HG03432 (cell line): ENCODE measurements around the gene CDC25B.

ENCODE experiments used
- ATAC-seq: cut with Tn5 transposase; IDR thresholded peaks from one replicate; pipeline ENCODE4 v1.9.1; 2021; ENCODE audit warnings: mild to moderate bottlenecking, moderate library complexity; ENCODE audit not compliant: unreplicated experiment

Gene CDC25B

GRCh38 chr20:3802524-3803239 lies 6.6 kb downstream of the CDC25B start:
- ATAC-seq, result no peak

- ATAC-seq, result no peak
Measured at GRCh38 chr20:3803289-3803688, 7.2 kb downstream of the CDC25B start.

- ATAC-seq, result no peak
Measured at GRCh38 chr20:3803854-3804253, 7.7 kb downstream of the CDC25B start.

- no peak for ATAC-seq
Measured at GRCh38 chr20:3804254-3804751, 8.2 kb downstream of the CDC25B start.

GRCh38 chr20:3804781-3805180 lies 8.7 kb downstream of the CDC25B start:
- ATAC-seq, result no peak

GRCh38 chr20:3808544-3808943 lies 12.4 kb downstream of the CDC25B start:
- no peak for ATAC-seq

GRCh38 chr20:3811467-3812258 lies 15.6 kb downstream of the CDC25B start:
- ATAC-seq, result peak; percentile 51

- no peak for ATAC-seq
Measured at GRCh38 chr20:3812259-3812681, 16.2 kb downstream of the CDC25B start.

- ATAC-seq, result no peak
Measured at GRCh38 chr20:3812975-3813847, 17.1 kb downstream of the CDC25B start.

- no peak for ATAC-seq
Measured at GRCh38 chr20:3813848-3814581, 17.9 kb downstream of the CDC25B start.

GRCh38 chr20:3814928-3815495 lies 18.9 kb downstream of the CDC25B start:
- ATAC-seq, result no peak

GRCh38 chr20:3815703-3816315 lies 19.7 kb downstream of the CDC25B start:
- no peak for ATAC-seq

GRCh38 chr20:3818155-3819151 lies 22.3 kb downstream of the CDC25B start:
- no peak for ATAC-seq

GRCh38 chr20:3819411-3820047 lies 23.4 kb downstream of the CDC25B start:
- no peak for ATAC-seq

- peak; percentile 89 for ATAC-seq
Measured at GRCh38 chr20:3820048-3820900, 24.2 kb downstream of the CDC25B start, which contains the start of gene AP5S1. TSS of gene AP5S1 (plus strand) at chr20:3820547. CDS start at chr20:3822118, 1,571 bp downstream.

GRCh38 chr20:3820901-3821727 lies 25.0 kb downstream of the CDC25B start:
- ATAC-seq, result peak; percentile 1
